ENCODE data around the gene RTF2. TPM values are rescaled to one million over a fixed set of nuclear protein-coding genes. Genes with fewer than 3 reads are reported as not detected.

Gene RTF2
- total and polyA plus RNA-seq, 2 of the 13 experiments (the other 11 are each of a cell fraction or from before 2014, with no cell fraction given) = 81.8 to 142 TPM

DNA sequence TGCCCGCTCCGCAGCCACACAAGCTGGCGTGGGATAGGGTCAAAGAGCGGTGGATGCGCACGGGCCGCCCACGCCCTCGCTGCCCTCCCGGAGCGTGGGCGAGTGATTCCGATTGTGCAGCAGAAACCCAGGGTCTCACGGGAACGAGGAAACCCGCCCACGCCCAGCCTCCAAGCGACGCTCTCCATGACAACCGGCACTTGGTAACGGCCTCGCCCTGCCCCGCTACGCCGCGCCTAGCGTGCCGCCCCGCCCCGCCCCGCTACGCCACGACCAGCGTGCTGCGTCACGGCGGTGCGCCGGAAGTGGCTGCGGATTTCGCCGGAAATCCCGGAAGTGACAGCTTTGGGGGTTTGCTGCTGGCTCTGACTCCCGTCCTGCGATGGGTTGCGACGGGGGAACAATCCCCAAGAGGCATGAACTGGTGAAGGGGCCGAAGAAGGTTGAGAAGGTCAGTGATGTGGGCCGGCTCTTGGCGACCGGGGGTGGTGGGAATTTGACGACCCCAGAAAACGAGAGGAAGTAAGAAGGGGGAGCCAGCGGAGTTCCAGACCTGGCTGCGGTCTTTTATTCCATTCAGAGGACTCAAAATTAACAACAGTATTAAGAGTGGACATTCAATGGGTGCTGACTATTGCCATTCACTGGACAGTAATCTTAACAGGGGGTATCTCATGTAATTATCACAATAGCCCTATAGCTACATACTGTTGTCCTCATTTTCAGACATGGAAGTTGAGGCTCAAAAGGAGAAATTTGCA lies at the start of gene RTF2 (continued):
- TF ChIP-seq, protein P1, sequence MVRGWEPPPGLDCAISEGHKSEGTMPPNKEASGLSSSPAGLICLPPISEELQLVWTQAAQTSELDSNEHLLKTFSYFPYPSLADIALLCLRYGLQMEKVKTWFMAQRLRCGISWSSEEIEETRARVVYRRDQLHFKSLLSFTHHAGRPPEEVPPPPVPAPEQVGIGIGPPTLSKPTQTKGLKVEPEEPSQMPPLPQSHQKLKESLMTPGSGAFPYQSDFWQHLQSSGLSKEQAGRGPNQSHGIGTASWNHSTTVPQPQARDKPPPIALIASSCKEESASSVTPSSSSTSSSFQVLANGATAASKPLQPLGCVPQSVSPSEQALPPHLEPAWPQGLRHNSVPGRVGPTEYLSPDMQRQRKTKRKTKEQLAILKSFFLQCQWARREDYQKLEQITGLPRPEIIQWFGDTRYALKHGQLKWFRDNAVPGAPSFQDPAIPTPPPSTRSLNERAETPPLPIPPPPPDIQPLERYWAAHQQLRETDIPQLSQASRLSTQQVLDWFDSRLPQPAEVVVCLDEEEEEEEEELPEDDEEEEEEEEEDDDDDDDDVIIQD (CRISPR knock-in tag; IDR thresholded peaks at IDR 0.05; ENCODE audit: low read depth) = peak; percentile 79
- TF ChIP-seq KLF16 (CRISPR knock-in tag; IDR thresholded peaks at IDR 0.05) (peak; percentile 80 to 99; a peak in 3 of 4 replicates), BCL6 (CRISPR knock-in tag; IDR thresholded peaks at IDR 0.05) (peak; percentile 62), IRF1 (CRISPR knock-in tag; IDR thresholded peaks at IDR 0.05; ENCODE audit: low read depth) (0 out of 2 replicates have a peak, but pooled peaks have one; percentile 27), GPBP1L1 (CRISPR knock-in tag; IDR thresholded peaks at IDR 0.05) (no peak), ZNF713 (CRISPR knock-in tag; IDR thresholded peaks at IDR 0.05) (no peak), CC2D1A (CRISPR knock-in tag; IDR thresholded peaks at IDR 0.05) (0 out of 2 replicates have a peak, but pooled peaks have one; percentile 26), ZNF282 (IDR thresholded peaks at IDR 0.05; ENCODE audit: partially characterized antibody) (no peak), ZSCAN21 (CRISPR knock-in tag; IDR thresholded peaks at IDR 0.05; ENCODE audit: borderline replicate concordance) (peak; percentile 87; the same call in 1 of the 2 replicates), CAMTA2 (CRISPR knock-in tag; IDR thresholded peaks at IDR 0.05; ENCODE audit: borderline replicate concordance) (no peak; the same call in 1 of the 2 replicates), MYC (CRISPR knock-in tag; IDR thresholded peaks at IDR 0.05; ENCODE audit: borderline replicate concordance) (peak; percentile 97), ARID5B (CRISPR knock-in tag; IDR thresholded peaks at IDR 0.05) (peak; percentile 93), ZSCAN5A (CRISPR knock-in tag; IDR thresholded peaks at IDR 0.05; ENCODE audit: borderline replicate concordance) (no peak), LCORL (IDR thresholded peaks at IDR 0.05) (no peak), LCORL (CRISPR knock-in tag; IDR thresholded peaks at IDR 0.05) (peak; percentile 79)
- TF ChIP-seq, protein P2, sequence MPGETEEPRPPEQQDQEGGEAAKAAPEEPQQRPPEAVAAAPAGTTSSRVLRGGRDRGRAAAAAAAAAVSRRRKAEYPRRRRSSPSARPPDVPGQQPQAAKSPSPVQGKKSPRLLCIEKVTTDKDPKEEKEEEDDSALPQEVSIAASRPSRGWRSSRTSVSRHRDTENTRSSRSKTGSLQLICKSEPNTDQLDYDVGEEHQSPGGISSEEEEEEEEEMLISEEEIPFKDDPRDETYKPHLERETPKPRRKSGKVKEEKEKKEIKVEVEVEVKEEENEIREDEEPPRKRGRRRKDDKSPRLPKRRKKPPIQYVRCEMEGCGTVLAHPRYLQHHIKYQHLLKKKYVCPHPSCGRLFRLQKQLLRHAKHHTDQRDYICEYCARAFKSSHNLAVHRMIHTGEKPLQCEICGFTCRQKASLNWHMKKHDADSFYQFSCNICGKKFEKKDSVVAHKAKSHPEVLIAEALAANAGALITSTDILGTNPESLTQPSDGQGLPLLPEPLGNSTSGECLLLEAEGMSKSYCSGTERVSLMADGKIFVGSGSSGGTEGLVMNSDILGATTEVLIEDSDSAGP (CRISPR knock-in tag; IDR thresholded peaks at IDR 0.05; ENCODE audit: borderline replicate concordance) = peak; percentile 97
- TF ChIP-seq, protein P3, sequence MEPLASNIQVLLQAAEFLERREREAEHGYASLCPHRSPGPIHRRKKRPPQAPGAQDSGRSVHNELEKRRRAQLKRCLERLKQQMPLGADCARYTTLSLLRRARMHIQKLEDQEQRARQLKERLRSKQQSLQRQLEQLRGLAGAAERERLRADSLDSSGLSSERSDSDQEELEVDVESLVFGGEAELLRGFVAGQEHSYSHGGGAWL (CRISPR knock-in tag; IDR thresholded peaks at IDR 0.05) = peak; percentile 88; the same call in 1 of the 2 replicates
